ENCODE data around the gene SLC35E2B. TPM values are rescaled to one million over a fixed set of nuclear protein-coding genes. Genes with fewer than 3 reads are reported as not detected.
A peak's percentile ranks its signal among the peaks of the same experiment; 100 is the strongest.
"Not testable (repeated sequence)": the region's sequence is repeated elsewhere in the genome, so short reads cannot be mapped to it uniquely, and the experiment has no call there.

The SLC35E2B gene
- total and polyA plus RNA-seq, 2 of the 13 experiments (the other 11 are each of a cell fraction or from before 2014, with no cell fraction given): 14.1 to 19.7 TPM

GRCh38 chr1:1677718-1678580 lies 14.6 kb downstream of the SLC35E2B start (continued):
- TF ChIP-seq CEBPZ (IDR thresholded peaks at IDR 0.05; ENCODE audit: low read length): no peak
- no peak for TF ChIP-seq MIXL1 (CRISPR knock-in tag; IDR thresholded peaks at IDR 0.05)
- peak; percentile 14 for TF ChIP-seq AGO2 (optimal IDR thresholded peaks at IDR 0.05; ENCODE audit: low read depth, low read length)
- TF ChIP-seq PAXIP1 (CRISPR knock-in tag; conservative IDR thresholded peaks at IDR 0.05): no peak
- TF ChIP-seq ZBTB38 (CRISPR knock-in tag; IDR thresholded peaks at IDR 0.05): 0 out of 2 replicates have a peak, but pooled peaks have one; percentile 3
- TF ChIP-seq MED13 (CRISPR knock-in tag; IDR thresholded peaks at IDR 0.05): no peak

- DNase-seq (ENCODE audit: low spot score); H3K9ac ChIP-seq (ENCODE audit: insufficient read depth, low read depth, low read length); H3K9me3 ChIP-seq (ENCODE audit: low read length); H4K20me1 ChIP-seq (ENCODE audit: insufficient read depth, low read length); H3K79me2 ChIP-seq (ENCODE audit: insufficient read depth, low read length); H3K4me2 ChIP-seq (ENCODE audit: low read depth, low read length); CTCF ChIA-PET (ENCODE audit: low intra/inter-chr PET ratio, low total read pairs); H2AFZ ChIP-seq (ENCODE audit: low read length); H3K27ac ChIP-seq (ENCODE audit: extremely low read length, insufficient read depth, low read length); POLR2A ChIA-PET; H3K27me3 ChIP-seq (ENCODE audit: control insufficient read depth in 1 of 2, insufficient read depth in 2 of 2, low read length in 2 of 2); BruUV-seq (replicated peaks); ATAC-seq; in situ Hi-C loops (cut with HindIII; ENCODE audit: extremely low pct_ligation_motif_present, low pct_unique_long_range_greater_than_20kb); intact Hi-C loops (cut with micrococcal nuclease; ENCODE audit: unreplicated experiment); H3K4me3 ChIP-seq (replicated peaks in 1 of 3; ENCODE audit: insufficient read depth in 1 of 3, low read depth in 2 of 3, low read length in 3 of 3); FAIRE-seq: not testable (repeated sequence)
- H3K4me1 ChIP-seq (ENCODE audit: insufficient read depth, low read length): peaks cover 34% of the 10 kb centered on the region
- H3K36me3 ChIP-seq (replicated peaks in 1 of 2; ENCODE audit: control insufficient read depth in 1 of 2, insufficient read depth in 2 of 2, low read length in 2 of 2): peaks cover 0 to 15% of the 10 kb centered on the region in 2 experiments; a peak in 1 of 5 replicates
- 93% methylated on average over 3 of the region's 21 CpGs for WGBS (ENCODE audit: low lambda C conversion rate)
Observed at GRCh38 chr1:1676087-1676486, 16.5 kb downstream of the SLC35E2B start.

- H3K79me2 ChIP-seq (ENCODE audit: insufficient read depth, low read length); H3K4me2 ChIP-seq (ENCODE audit: low read depth, low read length); intact Hi-C loops (cut with micrococcal nuclease; ENCODE audit: unreplicated experiment); DNase-seq (ENCODE audit: low spot score); BruUV-seq (replicated peaks); H2AFZ ChIP-seq (ENCODE audit: low read length); H3K9ac ChIP-seq (ENCODE audit: insufficient read depth, low read depth, low read length); FAIRE-seq; H3K4me3 ChIP-seq (replicated peaks in 1 of 3; ENCODE audit: insufficient read depth in 1 of 3, low read depth in 2 of 3, low read length in 3 of 3); H3K9me3 ChIP-seq (ENCODE audit: low read length); H3K27me3 ChIP-seq (ENCODE audit: control insufficient read depth in 1 of 2, insufficient read depth in 2 of 2, low read length in 2 of 2); POLR2A ChIA-PET; CTCF ChIA-PET (ENCODE audit: low intra/inter-chr PET ratio, low total read pairs); ATAC-seq; H3K27ac ChIP-seq (ENCODE audit: extremely low read length, insufficient read depth, low read length); in situ Hi-C loops (cut with HindIII; ENCODE audit: extremely low pct_ligation_motif_present, low pct_unique_long_range_greater_than_20kb); H4K20me1 ChIP-seq (ENCODE audit: insufficient read depth, low read length): not testable (repeated sequence)
- Histone ChIP-seq H3K4me1 (ENCODE audit: insufficient read depth, low read length) (peaks cover 25% of the 10 kb centered on the region), H3K36me3 (replicated peaks in 1 of 2; ENCODE audit: control insufficient read depth in 1 of 2, insufficient read depth in 2 of 2, low read length in 2 of 2) (peaks cover 0 to 17% of the 10 kb centered on the region in 2 experiments; a peak in 1 of 5 replicates)
- 100% methylated on average over 6 of the region's 18 CpGs for WGBS (ENCODE audit: low lambda C conversion rate)
Observed at GRCh38 chr1:1675218-1675617, 17.4 kb downstream of the SLC35E2B start.

Data from HepG2 (cell line).